Posterior vena cava (tissue), 2 donors: ENCODE data around the gene CELF4. TPM values are rescaled to one million over a fixed set of nuclear protein-coding genes. Genes with fewer than 3 reads are reported as not detected.

Experiments used
- DNase-seq: peaks from one replicate; pipeline ENCODE4 v3.0.0-alpha.2; 2020; ENCODE audit warnings: low spot score
- intact Hi-C, 2 donors: fragments of 100-400 bp; cut with DNase I; formaldehyde crosslinking; loops; one replicate each; pipeline versions ENCODE4 v1.14.1 to v1.14.2; 2022 to 2023
- total RNA-seq, 2 donors: library from RNA; stranded (reverse); fragmentation: NEBNext Ultra II Directional; extraction: Animal tissue kit (Norgen Biotek cat#: 25700); gene quantifications; one replicate each; pipeline ENCODE4 v1.2.1, GENCODE V29; 2021
- donor health status: DM: yes; HTN: yes; CAD: no.
- donor health status: DM: yes; HTN: yes; CAD: no.

CELF4 gene
- total RNA-seq, 2 donors from 2014 or later = not detected

DNA sequence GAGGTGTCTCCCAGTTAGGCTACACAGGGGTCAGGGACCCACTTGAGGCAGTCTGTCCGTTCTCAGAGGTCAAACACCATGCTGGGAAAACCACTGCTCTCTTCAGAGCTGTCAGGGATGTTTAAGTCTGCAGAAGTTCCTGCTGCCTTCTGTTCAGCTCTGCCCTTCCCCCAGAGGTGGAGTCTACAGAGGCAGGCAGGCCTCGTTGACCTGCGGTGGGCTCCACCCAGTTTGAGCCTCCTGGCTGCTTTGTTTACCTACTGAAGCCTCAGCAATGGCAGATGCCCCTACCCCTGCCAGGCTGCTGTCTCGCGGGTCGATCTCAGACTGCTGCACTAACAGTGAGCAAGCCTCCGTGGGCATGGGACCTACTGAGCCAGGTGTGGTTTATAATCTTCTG, 346.3 kb downstream of the CELF4 start:
- no peak for DNase-seq
- intact Hi-C loops = no loop called here

DNA sequence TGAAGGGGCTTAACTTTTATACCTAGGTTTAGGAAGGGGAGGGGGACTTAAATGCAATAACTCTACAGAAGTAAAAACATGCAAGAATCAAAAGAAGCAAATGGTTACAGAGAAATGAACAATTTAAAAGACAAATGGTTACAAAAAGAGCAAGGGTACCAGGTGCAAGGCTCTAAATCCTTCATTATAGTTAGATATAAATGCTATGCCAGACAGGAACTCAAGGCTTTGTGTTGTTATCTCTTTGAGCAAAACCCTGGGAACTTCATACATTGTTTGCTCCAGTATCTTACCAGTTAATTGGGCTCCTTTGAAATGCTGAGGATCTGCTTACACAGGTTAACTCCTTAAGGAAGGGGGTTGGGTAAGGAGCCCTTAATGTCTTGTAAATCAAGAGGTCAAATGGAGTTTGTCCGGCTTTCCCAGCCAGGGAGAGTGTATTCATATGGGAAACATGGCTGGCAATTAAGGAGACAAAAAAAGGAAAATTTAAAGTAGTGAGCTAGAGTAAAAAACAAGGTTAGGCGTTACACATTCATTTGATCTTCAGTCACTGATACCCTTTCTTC, 347.5 kb downstream of the CELF4 start:
- intact Hi-C loops = no loop called here
- no peak for DNase-seq

DNA sequence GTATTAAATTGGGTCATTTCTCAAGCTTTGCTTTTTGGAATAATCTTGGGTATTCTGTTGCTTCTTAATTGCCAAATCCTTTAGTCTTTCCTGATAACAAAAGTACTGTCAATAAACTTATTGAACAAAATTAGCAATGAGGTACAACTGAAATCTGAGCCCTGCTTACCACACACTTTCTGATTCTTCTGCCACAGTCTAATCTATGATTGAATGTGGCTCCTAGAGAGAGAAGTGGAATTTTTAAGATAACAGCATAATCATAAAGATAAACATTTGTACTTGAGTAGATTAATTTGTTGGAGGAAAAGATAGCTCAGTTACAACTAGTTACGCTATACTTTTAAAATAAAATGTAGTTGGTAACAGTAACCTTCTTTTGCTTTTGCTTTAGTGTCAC, 354.8 kb downstream of the CELF4 start:
- intact Hi-C loops = no loop called here
- DNase-seq = no peak

DNA sequence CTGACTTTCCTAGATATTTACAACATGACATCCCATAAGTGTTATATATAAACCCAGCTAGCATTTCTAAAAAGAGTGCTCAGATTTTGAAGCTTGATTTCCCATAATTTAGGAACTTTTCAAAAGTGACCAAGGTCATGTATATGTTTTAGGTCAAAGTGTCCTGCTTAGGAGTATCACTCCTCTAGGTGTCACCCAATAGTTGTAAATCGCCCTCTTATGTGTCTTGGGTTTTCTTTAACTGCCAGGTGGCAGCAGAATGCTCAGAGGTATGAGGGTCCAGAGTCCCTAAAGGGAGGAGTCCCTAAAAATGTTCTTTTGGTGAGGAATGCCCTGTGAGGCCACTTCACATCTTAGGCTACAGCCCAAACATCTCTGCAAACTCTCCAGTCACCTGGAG, 358.3 kb downstream of the CELF4 start:
- intact Hi-C loops = no loop called here
- no peak for DNase-seq

DNA sequence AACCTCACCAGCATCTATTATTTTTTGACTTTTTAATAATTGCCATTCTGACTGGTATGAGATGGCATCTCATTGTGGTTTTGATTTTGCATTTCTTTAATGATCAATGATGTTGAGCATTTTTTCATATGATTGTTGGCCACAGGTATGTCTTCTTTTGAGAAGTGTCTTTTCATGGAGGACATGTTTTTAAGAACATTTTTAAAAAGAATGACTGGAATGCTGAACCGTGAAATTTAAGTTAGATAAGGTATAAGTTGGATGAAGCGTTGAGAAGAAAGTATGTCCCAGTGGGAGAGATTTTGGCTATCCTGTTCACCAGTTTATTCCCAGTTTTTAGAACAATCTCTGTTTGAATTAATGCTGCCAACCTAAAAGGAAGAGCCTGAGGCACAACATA, 365.9 kb downstream of the CELF4 start:
- no peak for DNase-seq
- intact Hi-C loops = no loop called here
